Renal cortex interstitium (tissue), 11 donors: ENCODE data around the gene NAPEPLD. TPM values are rescaled to one million over a fixed set of nuclear protein-coding genes. Genes with fewer than 3 reads are reported as not detected.
"Not testable (repeated sequence)": the region's sequence is repeated elsewhere in the genome, so short reads cannot be mapped to it uniquely, and the experiment has no call there.

Experiments
- DNase-seq, 11 donors: peaks; one replicate each; pipeline ENCODE4 v3.0.0-alpha.2; 2013; ENCODE audit warnings: low read depth in 9 of 11, low spot score in 4 of 11; ENCODE audit errors: extremely low read depth in 1 of 11
- polyA plus RNA-seq, 3 donors: library from polyadenylated mRNA; unstranded; fragments of 120-200 nt; gene quantifications; one replicate each; pipeline ENCODE4 v1.2.1, GENCODE V29; 2013; ENCODE audit not compliant: insufficient read length in 3 of 3

Gene NAPEPLD
- polyA plus RNA-seq, 3 donors: 31.7 to 44.2 (median 41.0) TPM

DNA sequence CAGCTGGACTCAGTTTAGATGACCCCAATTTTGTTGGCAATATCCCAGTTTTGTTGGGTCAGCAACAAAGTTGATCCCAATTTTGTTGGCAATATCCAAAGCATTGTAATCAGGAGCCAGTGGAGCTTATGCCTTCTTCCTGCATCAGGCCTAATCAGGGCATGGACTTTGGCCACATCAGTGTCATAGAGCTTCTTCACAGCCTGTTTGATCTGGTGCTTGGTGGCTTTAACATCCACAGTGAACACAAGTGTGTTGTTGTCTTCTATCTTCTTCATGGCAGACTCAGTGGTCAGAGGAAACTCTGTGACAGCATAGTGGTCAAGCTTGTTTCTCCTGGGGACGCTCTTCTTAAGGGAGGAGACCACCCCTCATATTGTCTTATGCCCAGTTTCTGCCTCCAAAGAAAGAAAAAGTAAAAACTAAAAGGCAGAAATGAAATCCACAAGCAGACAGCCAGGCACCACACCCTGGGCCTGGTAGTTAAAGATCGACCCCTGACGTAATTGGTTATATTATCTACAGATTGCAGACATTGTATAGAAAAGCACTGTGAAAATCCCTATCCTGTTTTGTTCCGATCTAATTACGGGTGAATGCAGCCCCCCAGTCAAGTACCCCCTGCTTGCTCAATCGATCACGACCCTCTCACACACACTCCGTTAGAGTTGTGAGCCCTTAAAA lies 3.2 kb upstream of the NAPEPLD start:
- DNase-seq: not testable (repeated sequence)

DNA sequence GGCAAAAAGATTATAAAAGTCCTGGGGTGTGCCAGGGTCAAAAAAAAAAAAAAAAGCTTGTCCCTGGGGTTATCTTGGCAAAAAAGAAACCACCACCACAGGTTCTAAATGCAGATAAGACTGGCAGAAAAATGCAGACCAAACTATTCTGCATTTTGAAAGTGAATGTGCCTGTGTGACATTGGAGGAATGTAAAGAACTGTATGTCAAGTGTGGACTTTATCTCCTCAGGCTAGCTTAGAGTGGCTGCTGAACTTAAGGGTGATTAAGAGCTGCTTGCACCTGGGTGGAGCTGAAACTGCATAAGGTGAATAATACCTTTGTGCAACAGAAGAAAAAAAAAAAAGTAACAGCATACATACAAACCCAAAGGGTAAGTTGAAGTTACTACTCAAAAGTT lies 1.3 kb upstream of the NAPEPLD start:
- no peak for DNase-seq

DNA sequence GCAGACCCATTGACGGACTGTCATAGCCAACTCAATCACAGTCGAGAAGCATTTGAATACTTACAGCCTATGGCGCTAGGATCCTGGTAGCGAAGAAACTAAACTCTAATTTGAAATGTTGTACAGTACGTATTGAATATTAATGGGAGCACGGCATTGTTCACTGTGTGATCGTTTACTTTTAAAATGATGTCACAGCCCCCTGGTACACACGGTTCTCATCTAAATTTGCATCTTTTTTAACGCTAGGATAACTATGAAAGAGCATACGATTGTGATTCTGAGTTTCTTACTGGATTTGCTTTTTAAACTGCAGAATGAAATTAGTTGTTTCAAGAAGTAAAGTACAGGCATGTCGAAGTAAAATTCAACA lies 895 bp upstream of the NAPEPLD start:
- no peak for DNase-seq

DNA sequence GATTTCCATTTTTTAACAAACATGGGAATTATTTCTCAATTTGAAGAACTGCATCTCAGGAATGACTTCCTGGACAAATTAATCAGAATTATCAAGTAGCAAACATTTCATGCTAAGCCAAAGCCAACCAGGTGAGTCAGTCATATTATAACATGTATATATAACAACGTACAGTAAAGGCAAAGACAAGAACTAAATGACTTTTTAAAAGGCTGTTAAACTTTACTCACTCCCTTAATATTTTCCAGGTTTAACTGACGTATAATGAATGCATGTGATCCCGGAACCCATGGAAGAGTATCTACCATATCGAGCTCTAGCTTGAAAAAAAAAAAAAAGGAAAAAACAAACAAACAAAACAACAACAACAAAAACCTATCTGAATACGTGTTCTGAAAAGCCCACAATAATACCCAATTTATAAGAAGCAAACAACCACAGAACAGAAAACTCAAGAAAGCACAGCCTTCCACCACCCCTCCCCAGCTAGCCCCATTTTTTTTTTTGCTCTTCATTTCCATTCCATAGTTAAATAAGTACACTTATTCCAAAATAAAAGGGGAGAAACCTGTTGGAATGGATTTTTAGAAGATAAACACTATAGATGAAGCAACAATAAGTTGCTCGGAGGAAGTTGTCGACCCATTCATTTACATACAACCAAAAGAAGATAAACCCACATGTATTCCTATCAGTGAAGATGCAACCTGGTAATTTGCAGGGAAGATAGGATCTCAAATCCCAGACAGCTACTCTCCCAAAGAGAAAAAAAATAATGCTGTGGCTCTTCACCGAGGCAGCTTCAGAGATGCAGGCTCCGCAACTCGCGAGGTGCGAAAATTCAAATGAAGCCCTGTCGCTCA lies 537 bp downstream of the NAPEPLD start:
- DNase-seq: no peak

DNA sequence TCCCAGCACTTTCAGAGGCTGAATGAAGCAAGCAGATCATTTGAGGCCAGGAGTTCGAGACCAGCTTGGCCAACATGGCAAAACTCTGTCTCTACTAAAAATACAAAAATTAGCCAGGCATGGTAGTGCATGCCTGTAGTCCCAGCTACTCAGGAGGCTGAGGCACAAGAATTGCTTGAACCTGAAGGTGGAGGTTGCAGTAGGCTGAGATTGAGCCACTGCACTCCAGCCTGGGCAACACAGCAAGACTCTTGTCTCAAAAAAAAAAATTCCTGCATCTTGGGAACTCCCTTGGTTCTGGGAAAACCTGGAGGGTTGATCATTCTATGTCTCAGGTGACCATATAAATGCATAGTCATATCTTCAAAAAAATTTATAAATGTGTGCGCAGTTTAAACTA lies 4.1 kb downstream of the NAPEPLD start:
- not testable (repeated sequence) for DNase-seq

DNA sequence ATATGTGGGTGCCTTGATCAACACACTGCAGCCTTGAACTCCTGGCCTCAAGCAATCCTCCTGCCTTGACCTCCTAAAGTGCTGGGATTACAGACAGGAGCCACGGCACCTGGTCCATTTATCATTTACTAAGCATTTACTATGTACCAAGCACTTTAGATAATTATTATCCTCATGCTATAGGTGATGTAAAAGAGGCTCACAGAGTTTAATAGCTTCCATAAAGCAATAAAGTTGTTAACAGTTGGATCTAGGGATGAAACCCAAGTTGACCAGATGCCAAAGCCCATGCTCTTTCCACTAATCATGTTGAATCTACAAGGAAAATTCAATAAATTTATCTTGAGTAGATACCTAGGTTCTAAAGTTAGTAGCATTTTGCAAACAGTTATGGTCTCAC lies 5.0 kb downstream of the NAPEPLD start:
- no peak for DNase-seq

DNA sequence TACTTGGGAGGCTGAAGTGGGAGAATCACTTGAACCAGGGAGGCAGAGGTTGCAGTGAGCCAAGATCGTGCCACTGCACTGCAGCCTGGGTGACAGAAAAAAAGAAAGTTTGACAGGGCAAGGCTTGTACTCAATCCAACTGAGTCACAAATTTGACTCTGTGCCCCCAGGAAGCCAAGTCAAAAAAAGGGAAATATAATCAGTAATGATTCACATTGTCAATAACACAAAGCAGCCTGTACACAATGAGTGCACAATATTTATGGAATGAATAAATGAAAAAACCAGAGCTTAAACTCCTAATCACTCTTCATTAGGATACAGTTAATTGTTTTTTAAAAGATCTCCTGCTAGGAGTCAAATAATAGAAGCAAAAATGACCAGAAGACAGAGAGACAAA lies 6.4 kb downstream of the NAPEPLD start:
- DNase-seq: no peak

DNA sequence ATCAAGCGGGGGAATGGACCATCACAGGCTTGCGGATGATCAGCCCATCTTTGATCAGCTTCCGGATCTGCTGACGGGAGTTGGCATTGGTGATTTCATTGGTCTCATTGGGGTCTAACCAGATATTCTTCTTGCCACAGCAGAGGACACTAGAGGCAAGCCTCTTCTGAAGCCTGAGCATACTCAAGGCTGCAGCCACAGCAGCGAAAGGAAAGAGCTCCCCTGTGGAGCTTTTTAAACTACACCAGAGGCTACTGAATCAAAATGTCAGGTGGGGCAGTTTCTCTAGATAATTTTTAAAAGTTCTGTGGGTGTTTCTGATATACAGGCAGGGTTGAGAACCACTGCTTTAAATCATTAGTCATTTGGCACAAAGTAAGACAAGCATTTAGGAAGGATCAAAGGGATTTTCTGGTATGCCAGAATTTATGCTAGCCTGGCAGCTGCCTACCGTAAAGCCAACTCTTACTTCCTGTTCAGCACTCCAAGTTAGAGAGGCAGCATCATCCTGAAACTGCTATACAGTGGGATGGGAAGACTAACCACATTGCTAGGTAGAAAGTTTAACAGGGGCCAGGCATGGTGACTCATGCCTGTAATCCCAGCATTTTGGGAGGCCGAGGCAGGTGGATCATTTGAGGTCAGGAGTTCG lies 7.0 kb downstream of the NAPEPLD start:
- DNase-seq: no peak

DNA sequence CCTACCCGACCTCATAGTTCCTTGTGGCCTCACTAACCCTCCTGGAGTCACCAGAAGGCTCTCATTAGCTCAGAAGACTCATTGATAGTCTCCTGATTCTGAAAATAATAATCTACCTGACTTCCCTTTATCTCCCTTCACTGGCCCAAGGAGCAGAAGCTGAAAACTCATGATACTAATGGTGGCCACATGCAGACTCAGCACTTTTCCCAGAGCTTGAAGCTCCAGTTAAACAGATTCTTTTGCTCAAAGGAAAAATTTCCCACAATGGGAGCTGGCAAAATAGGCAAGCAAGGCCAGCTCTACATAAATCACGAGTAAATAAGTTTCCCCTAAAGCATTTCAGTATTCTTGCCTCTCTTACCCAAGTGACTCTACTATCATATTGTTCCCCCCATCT lies 8.2 kb downstream of the NAPEPLD start:
- no peak for DNase-seq

DNA sequence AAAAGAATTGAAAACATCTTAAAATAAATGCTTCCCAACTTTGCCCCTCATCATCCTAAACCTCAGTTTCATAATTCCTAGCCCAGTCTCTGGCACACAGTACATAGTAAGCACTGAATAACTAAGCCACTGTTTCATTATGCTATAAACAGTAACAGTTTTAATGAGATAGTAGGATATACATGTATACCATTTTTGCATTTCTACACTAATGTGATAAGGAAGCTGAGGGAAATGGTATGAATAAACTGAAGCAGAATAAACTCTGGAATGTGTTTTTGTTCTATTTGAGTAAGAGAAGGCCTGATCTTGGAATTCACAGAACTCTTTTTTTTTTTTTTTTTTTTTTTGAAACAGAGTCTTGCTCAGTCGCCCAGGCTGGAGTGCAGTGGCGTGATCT lies 8.8 kb downstream of the NAPEPLD start:
- no peak for DNase-seq

DNA sequence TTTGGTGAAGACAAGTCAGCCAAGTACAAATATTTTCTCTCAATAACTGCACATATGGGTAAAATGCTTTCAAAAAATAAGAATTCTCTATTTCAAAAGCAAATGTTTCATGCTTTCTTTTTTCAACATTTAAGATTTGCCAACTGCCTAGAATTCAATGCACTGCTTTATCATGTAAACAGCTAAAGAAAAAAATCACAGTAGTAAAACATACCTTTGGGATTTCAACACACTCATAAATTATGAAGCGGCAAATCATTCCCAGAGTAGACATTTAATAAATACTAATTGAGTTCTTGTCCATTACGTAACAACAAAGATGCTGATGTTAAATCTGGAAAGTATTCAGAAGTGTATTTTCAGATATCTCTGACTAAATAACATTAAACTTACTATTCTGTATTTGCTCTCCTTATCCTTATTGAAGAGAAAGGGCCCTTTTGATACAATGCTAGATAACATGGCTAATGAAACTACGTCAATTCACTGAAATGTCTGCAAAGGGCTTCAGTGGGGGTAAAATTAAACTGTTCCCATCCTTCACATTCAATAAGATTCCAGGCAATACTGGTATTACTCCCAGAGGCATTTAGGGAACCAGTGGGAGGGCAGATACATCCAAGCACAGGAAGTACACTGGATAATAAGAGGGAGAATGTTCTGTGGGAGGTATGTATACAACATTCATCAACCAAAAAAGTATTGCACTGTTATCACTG lies 13.9 kb downstream of the NAPEPLD start:
- no peak for DNase-seq

DNA sequence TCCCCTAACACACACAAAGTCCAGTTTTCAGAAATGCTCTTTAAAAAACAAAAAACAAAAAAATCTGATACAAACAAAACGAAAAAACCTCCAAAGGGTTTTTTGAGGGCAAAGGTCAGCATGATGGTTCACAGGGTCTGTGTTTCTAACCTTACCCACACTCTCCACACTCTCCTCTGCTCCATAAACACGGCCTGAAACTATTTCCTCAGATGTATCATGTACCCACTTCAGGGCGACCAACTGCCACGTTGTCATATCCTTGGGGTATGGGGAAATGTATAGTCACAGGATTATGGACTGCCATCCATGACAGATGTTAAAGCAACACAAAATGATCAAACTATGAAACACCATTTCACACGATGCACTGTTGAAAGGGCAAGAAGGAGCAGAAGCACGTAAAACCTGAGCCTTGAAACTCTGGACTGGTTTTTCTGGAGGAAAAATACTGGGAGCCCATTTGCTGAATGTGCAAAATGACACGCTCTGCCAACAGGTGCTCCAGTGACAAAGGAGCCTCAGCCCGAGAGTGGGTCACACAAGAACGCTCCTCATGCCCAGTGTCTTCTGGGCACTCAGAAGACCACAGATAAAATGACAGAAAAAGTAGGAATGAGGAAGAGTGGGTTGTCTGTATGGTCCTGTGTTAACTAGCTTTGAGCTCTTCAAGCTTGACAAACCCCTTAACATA lies 15.8 kb downstream of the NAPEPLD start:
- DNase-seq: no peak

DNA sequence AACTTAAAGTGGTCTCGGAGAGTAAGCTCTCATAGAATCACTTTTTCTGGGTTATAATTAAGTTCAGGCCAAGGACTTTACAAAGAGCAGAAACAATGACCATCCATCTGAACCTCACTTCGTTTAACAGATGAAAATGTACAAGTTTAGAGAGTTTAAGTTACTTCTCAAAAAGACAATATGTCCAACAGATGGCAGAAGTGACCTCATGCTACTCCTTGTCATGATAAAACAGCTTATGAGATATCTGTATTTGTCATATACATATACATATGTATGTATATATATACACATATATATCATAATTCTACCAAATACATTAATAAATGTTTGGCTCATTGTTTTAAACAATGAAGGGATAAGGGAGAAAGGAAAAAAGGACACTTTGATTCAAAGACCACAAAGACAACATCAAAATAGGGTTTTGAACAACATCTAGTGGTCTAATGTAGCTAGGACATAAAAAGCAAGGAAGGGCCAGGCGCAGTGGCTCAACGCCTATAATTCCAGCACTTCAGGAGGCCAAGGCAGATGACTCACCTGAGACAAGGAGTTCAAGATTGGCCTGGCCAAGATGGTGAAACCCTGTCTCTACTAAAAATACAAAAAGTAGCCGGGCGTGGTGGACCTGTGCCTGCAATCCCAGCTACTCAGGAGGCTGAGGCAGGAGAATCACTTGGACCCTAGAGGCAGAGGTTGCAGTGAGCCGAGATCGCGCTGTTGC lies 17.8 kb downstream of the NAPEPLD start:
- no peak for DNase-seq

DNA sequence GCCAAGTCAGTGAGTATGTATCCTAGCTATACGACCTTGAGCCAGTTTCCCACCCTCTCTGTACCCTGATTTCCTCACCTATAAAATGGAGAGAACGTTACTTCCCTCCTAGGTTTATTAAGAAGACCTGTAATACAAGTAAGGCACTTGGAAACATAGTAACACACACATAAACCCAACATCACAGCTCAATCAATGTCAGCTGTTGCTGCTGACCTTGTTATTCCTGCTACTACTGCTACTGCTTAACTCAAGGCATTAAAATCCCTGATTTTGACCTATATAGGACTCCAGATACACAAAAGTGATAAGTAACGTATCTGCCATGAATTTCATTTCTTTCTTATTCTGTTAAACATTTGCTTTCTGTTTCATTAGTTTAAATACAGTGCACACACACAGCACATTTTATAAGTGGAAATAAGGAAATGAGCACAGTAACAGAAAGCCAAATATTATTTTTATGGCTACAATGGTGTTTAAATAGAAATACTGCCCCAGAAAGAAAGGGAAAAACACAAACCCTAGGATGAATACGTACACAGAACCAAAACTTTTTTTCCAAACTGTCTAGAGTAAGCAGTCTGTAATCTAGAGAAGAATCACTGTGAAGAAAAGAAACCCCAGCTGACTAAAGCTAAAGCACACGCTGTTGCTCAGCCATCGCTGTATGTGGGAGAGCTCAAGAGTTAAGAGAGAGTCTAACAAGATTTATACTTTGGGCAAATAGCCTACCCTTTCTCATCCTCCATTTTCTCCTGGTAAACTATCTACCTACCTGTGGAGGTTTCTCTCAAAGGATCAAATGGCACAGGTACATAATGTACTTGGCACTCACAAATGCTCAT lies 19.0 kb downstream of the NAPEPLD start:
- DNase-seq: no peak

DNA sequence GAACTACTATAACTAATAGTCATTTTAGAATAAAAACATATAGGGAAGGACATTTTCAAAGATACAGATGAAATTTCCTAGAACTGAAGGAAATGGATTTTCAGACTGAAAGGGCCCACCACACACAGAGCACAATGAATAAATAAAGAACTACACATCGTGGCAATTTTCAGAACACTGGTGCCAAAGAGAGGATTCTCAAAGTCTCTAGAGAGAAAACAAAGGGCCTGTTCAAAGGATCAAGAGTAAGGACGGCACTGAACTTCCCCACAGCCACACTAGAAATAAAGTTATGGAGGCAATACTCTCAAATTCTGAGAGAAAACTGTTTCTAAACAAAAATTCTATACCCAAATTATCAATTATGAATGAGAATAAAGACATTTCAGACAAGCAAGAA lies 21.9 kb downstream of the NAPEPLD start:
- DNase-seq: no peak

DNA sequence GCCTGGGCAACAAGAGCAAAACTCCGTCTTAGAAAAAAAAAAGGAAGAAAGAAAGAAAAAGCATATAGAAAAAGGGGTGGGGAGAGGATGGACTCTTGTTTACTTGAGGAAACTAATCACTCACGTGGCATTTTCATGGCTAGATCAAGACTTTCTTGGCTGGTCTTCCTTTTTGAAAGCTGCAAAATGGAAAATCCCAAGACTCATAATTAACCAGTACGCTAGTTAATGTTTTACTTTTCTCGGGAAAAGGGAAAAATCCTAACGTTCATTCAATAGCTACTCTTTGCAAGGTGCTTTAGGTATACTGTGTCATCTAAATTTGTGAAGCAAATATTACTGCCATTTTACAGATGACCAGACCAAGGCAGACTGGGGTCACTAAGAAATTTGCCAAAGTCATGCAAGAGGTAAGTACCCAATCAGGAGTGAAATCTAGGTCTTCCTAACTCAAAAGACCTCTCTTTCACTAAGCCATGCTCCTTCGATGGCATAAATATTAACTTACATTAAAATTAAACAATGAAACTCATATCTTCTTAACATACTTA lies 24.4 kb downstream of the NAPEPLD start:
- no peak for DNase-seq

DNA sequence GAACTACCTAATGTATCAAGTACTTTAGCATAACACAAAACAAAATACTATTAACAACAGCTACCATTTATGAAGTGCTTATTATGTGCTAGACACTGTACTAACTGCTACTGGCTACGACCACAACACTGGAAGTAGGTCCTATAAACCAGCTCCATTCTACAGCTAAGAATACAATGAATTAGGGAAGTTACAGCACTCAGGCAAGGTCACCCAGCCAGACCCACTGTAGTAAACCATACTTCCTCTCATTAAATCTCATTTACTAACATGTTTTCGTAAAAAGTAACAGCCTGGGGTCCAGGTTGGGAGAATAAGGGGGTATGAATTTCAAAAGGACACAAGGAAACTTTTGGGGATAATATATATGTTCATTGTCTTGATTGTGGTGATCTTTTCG lies 25.4 kb downstream of the NAPEPLD start:
- no peak for DNase-seq
